RPMI7951 (cell line): ENCODE data around the gene SFMBT1. TPM values are rescaled to one million over a fixed set of nuclear protein-coding genes. Genes with fewer than 3 reads are reported as not detected.

Experiments
- DNase-seq: peaks from one replicate; pipeline ENCODE4 v3.0.0-alpha.2; 2012; ENCODE audit warnings: low read depth
- total RNA-seq: library from RNA; depleted of rRNA; stranded (reverse); fragments of >200 nt; shearing (Covaris generic); gene quantifications from 2 replicates; pipeline ENCODE4 v1.2.3, GENCODE V29; 2014

Gene SFMBT1
- total RNA-seq, 1 experiment from 2014 or later, result 9.3 TPM

- DNase-seq, result no peak
Measured at GRCh38 chr3:52990637-52991036, 55.2 kb downstream of the SFMBT1 start.

- peak; percentile 9 for DNase-seq
Measured at GRCh38 chr3:52986938-52987337, 58.9 kb downstream of the SFMBT1 start.

GRCh38 chr3:52986049-52986448 is 59.8 kb downstream of the SFMBT1 start:
- no peak for DNase-seq

GRCh38 chr3:52983828-52984227 is 62.0 kb downstream of the SFMBT1 start:
- DNase-seq, result no peak

GRCh38 chr3:52983336-52983807 is 62.5 kb downstream of the SFMBT1 start:
- DNase-seq, result no peak

- DNase-seq, result no peak
Measured at GRCh38 chr3:52982839-52983238, 63.0 kb downstream of the SFMBT1 start.

GRCh38 chr3:52979190-52979983 is 66.5 kb downstream of the SFMBT1 start:
- no peak for DNase-seq

- DNase-seq, result no peak
Measured at GRCh38 chr3:52978109-52978754, 67.6 kb downstream of the SFMBT1 start.

GRCh38 chr3:52973806-52974205 is 72.1 kb downstream of the SFMBT1 start:
- no peak for DNase-seq

- no peak for DNase-seq
Measured at GRCh38 chr3:52971895-52972294, 74.0 kb downstream of the SFMBT1 start.

GRCh38 chr3:52967398-52967797 is 78.5 kb downstream of the SFMBT1 start:
- no peak for DNase-seq

GRCh38 chr3:52962160-52962559 is 83.7 kb downstream of the SFMBT1 start:
- no peak for DNase-seq

GRCh38 chr3:52959773-52960172 is 86.1 kb downstream of the SFMBT1 start:
- no peak for DNase-seq

GRCh38 chr3:52939600-52939999 is 106.3 kb downstream of the SFMBT1 start:
- DNase-seq, result no peak

- peak; percentile 63 for DNase-seq
Measured at GRCh38 chr3:52934630-52935530, 111.0 kb downstream of the SFMBT1 start.

GRCh38 chr3:52931889-52932288 is 114.0 kb downstream of the SFMBT1 start:
- DNase-seq, result no peak

- no peak for DNase-seq
Measured at GRCh38 chr3:52931328-52931727, 114.5 kb downstream of the SFMBT1 start.

- no peak for DNase-seq
Measured at GRCh38 chr3:52930748-52931147, 115.1 kb downstream of the SFMBT1 start.

GRCh38 chr3:52926554-52926953 is 119.3 kb downstream of the SFMBT1 start:
- DNase-seq, result no peak

- DNase-seq, result no peak
Measured at GRCh38 chr3:52925405-52926313, 120.2 kb downstream of the SFMBT1 start.

- no peak for DNase-seq
Measured at GRCh38 chr3:52923963-52924362, 121.9 kb downstream of the SFMBT1 start.
